ENCODE data around the gene CSNK2A2.

- TF ChIP-seq CTCF (IDR thresholded peaks at IDR 0.05) (no peak), USF2 (IDR thresholded peaks at IDR 0.05) (no peak), GATA3 (IDR thresholded peaks at IDR 0.05; ENCODE audit: borderline replicate concordance) (no peak), POLR2A (IDR thresholded peaks at IDR 0.05; ENCODE audit: low read length) (no peak), JUNB (IDR thresholded peaks at IDR 0.05) (no peak), EP300 (IDR thresholded peaks at IDR 0.05) (no peak), SMC3 (IDR thresholded peaks at IDR 0.05) (no peak), KDM1A (IDR thresholded peaks at IDR 0.05; ENCODE audit: low read depth) (no peak), HEYL (CRISPR knock-in tag; IDR thresholded peaks at IDR 0.05) (no peak), MAFK (IDR thresholded peaks at IDR 0.05; ENCODE audit: partially characterized antibody) (no peak), KDM5A (IDR thresholded peaks at IDR 0.05) (no peak), RAD21 (conservative IDR thresholded peaks at IDR 0.05 in 1 of 2, IDR thresholded peaks at IDR 0.05 in 1 of 2) (no peak)
These were observed 60.3 kb downstream of the CSNK2A2 start for GRCh38 chr16:58137581-58137980.

Measured in A549 (cell line).